Activated CD4-positive, CD25-positive, alpha-beta regulatory T cell treated with anti-CD3 and anti-CD28 coated beads, Interleukin-2, amount 50 U/mL, for 72 hours (primary cell): Measurements from ENCODE around the gene ANAPC2.

ENCODE experiments used
- DNase-seq: peaks from one replicate; pipeline ENCODE4 v3.0.0; 2021

ANAPC2 gene, protein sequence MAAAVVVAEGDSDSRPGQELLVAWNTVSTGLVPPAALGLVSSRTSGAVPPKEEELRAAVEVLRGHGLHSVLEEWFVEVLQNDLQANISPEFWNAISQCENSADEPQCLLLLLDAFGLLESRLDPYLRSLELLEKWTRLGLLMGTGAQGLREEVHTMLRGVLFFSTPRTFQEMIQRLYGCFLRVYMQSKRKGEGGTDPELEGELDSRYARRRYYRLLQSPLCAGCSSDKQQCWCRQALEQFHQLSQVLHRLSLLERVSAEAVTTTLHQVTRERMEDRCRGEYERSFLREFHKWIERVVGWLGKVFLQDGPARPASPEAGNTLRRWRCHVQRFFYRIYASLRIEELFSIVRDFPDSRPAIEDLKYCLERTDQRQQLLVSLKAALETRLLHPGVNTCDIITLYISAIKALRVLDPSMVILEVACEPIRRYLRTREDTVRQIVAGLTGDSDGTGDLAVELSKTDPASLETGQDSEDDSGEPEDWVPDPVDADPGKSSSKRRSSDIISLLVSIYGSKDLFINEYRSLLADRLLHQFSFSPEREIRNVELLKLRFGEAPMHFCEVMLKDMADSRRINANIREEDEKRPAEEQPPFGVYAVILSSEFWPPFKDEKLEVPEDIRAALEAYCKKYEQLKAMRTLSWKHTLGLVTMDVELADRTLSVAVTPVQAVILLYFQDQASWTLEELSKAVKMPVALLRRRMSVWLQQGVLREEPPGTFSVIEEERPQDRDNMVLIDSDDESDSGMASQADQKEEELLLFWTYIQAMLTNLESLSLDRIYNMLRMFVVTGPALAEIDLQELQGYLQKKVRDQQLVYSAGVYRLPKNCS

DNA sequence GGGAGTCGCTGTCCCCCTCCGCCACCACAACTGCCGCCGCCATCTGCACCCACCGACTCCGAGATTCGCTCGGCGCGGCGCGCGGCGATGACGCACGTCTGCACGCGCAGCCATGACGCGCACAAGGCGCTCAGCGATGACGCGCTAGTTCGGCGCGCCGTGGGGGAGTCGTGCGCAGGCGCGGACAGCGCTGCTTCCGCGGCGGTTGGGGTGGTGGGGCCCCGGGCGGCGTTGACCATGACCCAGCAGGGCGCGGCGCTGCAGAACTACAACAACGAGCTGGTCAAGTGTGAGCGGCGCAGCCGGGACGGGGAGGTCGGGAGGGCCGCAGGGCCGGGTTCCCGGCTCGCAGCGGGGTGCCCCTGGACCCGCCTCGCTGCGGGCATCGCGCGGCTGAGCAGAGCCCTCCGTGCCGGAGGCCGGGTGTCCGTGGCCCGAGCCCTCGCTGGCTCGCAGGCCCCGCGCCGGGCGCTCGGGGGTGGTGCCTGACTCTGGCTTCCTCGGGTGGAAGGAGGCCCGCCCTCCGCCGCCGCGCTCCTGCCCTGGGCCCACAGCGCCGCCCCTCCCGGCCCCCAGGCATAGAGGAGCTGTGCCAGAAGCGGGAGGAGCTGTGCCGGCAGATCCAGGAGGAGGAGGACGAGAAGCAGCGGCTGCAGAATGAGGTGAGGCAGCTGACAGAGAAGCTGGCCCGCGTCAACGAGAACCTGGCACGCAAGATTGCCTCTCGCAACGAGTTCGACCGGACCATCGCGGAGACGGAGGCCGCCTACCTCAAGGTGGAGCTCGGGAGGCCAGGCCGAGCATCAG is at the start of gene ANAPC2, which contains the start of gene SSNA1:
TSS of gene ANAPC2 (minus strand) at position 71 of the 807 bp plus-strand sequence. CDS start at position 43, 28 bp downstream.
TSS of gene SSNA1 (plus strand) at position 187 of the 807 bp plus-strand sequence. CDS start at position 238, 51 bp downstream.
- DNase-seq, result peak; percentile 96

DNA sequence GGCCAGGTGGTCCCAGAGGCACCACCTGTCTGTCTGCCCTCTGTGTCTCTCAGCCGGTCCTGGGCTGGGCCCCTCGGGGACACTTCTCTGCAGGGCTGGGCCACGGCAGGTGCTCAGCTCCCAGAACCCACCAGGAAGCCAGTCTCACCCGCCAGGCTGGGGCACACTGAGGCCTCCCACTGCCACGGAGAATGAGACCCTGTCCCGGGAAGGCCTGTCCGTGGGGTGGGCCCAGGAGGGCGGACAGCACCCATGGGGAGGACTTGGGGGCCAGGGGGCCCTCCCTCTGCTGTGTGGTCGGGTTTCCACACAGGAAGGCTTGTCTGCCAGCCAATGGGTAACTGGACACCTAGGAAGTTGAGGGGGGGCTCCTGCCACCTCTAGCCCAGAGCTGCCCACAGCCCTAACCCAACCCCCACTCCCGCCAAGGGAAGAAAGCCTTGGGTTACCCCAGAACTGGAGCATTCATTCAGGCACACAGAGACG is 48.6 kb upstream of the ANAPC2 start:
- no peak for DNase-seq

DNA sequence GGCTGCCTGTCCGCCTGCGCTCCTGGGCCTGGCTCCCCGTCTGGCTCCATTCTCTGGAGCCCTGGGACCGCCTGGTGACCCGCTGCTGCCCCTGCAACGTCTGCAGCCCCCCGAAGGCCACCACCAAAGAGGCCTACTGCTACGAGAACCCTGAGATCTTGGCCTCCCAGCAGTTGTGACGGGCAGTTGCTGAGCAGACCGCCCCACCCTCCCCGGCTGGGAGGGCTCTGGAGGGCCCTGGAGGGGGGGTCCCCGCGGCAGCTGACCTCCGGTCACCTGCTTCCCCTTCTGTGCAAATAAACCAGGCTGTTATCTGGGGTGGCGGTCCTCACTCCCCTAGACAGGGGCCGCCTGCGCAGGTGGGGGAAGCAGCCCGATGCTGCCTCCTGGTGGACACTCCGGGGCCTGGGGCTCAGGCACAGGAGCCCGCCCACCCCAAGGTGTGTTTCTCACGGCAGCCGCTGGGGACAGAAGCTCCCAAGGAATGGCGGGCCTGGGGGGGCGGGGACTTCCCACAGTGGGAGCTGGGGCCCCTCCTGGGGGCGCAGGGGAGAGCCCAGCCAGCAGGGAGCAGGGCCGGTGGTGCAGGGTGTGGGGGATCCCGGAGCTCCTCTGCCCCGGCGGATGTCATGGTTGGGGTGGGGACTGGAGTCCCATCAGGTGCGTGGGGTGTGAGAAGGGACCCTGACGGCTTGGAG is 48.0 kb upstream of the ANAPC2 start:
- peak; percentile 91 for DNase-seq

DNA sequence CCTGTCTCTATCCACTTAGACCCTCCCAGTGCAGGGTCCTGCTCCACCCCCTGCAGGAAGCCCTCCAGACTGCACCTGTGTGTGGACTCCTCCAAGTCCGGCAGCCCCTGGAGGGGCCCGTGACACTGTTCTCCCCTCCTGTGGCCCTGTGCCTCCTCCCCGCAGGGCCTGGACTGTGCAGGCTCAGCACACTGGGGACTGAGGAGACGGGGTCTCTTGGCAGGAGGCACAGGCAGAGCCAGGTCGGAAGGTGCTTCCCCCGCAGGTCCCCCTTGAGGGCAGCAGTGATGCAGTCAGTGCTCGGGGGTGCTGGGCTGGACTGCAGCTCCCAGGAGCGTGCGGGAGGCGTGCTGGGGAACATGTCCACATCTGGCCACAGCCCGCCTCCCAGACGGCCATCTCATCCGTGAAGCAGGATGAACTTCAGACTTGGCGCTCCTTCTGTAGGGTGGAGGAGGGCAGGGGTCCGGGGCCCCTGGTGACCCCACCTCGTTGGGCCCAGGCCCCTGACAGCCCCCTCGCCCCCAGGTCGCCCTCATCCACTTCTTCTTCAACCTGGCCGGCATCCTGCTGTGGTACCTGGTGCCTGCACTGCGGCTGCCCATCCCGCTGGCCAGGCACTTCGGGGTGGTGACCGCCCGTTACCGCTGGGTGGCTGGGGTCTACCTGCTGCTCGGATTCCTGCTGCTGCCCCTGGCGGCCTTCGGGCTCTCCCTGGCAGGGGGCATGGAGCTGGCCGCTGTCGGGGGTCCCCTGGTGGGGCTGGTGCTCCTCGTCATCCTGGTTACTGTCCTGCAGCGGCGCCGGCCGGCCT is 47.3 kb upstream of the ANAPC2 start:
- DNase-seq, result no peak

DNA sequence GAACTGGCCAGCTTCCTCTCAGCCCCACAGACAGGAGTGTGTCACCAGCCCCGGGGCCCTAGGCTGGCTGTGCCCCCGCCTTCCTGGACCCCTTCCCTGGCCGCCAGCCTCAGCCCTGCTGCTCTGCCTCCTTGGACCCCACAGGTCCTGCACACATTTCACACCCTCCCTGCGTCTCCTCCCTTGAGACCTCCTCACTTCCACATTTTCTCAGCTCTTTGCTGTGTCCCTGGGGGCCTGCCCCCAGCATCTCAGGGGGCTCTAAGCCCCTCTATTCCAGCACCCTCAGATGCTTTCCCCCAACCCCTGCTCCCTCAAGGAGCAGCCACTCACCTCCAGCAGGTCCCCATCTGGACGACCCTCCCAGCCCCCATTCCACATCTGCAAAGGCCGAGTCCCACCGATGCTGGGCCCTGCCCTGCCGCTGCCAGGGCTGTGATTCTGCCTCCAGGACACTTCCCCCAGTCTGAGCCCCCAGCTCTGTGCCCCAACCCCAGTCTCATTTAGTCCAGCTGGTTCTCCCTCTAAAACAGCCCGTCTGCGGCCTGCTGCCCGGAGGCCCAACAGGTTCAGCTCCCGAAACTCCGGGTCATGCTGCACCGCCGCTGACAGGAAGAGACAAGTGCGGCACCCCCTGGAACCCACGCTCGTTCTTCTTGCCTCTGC is 46.5 kb upstream of the ANAPC2 start:
- DNase-seq, result no peak

DNA sequence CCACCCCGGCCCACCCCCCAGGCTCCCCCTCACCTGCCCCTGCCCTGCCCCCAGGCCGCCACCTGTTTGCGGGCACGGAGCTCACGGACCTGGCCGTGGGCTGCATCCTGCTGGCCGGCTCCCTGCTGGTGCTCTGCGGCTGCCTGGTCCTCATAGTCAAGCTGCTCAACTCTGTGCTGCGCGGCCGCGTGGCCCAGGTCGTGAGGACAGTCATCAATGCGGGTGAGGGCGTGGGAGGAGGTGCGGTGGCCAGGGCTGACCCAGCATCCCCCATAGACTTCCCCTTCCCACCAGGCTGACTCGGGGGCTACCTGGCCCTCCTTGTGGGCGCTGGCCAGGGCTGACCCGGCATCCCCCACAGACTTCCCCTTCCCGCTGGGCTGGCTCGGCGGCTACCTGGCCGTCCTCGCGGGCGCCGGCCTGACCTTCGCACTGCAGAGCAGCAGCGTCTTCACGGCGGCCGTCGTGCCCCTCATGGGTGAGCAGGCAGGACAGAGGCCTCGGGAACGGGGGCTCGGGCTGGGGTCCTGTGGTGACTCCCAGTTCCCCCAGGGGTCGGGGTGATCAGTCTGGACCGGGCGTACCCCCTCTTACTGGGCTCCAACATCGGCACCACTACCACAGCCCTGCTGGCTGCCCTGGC is 45.8 kb upstream of the ANAPC2 start:
- DNase-seq, result no peak

DNA sequence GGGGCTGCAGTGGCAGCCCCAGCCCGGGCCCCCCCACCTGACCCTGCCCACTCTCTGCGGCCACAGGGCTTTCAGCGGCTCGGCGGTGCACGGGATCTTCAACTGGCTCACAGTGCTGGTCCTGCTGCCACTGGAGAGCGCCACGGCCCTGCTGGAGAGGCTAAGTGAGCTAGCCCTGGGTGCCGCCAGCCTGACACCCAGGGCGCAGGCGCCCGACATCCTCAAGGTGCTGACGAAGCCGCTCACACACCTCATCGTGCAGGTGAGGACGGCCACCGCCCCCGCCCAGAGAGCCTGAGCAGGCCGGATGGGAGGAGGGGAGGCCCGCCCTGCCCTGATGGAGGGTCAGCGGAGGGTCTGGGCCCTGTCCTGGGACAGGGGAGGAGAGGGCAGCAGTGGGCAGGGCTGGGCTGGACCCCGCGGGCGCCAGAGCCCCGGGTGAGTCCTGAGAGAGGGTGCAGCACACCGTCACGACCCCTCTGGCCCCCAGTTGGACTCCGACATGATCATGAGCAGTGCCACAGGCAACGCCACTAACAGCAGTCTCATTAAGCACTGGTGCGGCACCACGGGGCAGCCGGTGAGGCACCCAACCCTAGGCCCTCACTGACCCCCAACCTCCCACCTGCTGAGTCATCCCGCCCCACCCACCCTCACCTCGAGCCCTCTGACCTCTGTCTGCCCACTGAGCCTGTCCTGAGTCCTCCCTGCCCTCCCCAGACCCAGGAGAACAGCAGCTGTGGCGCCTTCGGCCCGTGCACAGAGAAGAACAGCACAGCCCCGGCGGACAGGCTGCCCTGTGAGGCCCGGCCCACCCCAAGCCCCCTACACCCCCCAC is 45.0 kb upstream of the ANAPC2 start:
- no peak for DNase-seq

DNA sequence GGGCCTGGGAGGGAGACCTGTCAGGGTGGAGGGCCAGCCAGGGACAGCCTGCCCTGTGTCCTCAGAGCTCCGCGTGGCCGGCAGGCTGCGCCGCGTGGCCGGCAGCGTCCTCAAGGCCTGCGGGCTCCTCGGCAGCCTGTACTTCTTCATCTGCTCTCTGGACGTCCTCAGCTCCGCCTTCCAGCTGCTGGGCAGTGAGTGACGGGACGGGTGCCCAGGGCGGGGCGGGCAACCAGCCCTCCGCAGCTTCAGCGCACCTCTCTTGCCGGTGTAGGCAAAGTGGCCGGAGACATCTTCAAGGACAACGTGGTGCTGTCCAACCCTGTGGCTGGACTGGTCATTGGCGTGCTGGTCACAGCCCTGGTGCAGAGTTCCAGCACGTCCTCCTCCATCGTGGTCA is 44.1 kb upstream of the ANAPC2 start:
- no peak for DNase-seq

DNA sequence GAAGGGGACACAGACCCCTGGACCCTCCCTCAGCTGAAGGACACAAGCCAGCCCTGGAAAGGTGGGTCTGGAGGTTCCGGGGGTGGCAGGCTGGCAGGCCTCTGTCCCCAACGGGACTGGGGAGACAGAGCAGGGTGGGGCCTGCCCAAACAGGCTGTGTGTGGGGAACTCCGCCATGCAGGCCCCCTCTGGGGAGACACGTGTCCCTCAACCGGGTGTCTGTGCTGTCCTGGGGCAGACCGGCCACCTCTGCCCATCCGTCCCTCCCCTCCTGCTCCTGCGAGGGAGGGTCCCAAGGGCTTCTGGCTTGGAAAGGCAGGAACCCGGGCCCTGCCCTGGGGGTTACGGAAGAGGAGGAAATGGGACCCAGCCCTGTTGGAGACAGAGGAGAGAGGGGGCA is 43.7 kb upstream of the ANAPC2 start:
- DNase-seq, result no peak

DNA sequence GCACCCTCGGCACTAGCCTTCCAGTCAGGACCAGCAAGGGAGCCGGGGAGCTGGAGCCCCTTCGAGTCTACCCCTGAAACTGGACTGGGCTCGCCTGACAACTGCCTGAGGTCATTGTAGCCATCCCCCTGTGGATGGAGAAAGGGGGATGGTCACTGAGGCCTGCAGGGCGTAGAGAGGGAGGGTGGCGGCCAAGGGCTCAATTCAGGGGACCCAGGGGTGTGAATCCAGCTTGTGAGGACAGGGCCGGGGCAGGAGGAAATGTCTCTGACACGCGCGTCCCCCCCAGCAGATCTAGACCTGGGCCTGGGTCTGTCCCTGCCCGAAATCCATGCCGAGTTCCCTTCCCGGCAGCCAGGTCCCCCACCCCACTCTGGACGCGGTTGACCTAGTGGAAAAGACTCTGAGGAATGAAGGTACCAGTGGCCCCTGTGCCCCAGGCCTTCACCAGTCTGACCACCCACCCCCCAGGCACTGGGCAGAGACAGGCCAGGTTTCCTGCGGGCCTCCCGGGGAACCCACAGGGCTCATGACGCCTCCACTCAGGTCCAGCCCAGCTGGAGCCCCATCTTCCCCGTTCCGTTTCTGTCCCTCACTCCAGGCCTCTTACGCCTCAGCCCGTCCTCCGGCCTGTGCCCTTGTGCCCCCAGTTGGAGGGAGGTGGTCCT is 43.1 kb upstream of the ANAPC2 start:
- no peak for DNase-seq

DNA sequence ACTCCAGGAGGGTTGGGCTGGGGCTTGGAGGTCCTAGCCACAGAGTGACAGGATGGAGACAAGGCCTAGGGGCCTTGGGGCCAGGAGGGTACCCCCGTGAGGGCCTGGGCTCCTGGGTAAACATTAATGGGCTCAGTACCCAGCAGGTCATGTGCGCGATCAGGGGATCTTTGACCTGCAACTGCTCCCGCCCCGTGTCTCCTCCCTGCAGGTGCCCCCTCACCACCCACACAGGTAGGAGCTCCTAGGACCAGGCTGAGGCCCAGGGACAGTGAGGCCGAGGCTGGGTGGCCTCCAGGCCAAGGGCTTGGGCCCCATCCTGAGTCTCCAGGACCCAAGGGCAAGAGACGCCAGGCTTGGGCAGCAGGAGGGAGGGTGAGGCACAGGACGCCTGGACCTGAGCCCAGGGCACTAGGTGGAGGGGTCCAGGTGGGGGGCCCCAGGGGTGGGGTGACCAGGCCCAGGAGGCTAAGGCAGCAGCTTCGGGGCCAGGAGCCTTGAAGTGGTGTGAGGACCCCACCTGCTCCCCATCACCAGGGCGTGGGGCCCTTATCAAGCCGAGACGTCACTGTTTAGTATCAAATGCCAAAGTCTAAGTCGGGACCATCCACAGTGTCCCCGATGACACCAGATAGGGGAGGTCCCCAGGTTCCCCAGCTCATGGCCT is 42.5 kb upstream of the ANAPC2 start, which contains the start of gene SLC34A3:
TSS of gene SLC34A3 (plus strand) at position 197 of the 667 bp plus-strand sequence. CDS start 802 bp downstream, outside the sequence.
- no peak for DNase-seq

DNA sequence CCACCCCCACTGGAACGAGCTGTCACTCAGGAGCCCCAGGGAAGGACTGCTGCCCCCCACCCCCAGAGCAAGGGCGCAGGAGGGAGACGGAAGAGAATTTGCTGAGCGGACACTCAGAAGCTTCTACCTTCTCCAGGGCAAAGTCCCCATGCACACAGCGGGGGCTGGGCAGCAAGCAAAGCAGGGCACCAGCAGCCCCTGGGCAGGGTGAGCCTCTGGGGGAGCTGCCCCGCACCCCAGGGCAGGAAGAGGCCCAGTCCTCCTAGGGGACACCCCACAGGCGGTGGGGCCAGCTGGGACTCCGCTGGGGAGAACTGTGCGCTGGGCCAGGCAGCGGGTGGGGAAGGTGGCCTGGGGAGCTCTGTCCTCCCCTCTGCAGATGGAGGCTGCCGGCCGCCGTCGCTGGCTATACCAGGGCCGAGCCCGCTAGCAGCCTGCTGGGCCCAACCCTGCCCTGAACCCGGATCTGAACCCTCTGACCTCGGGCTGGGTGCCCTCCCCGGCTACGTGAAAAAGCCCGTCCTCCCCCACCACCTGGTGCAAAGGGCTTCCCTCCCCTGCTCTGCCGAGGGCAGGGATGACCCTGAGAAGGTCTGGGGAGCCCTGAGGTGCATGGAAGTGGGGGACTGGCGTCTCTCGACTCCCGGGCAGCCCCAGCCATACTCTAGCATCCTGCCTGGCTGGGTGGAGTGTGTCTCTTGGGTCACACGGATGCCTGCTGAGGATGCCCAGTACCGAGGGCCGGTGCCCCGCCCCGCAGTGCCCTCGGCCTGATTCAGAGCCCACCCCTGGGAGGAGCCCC is 41.7 kb upstream of the ANAPC2 start:
- no peak for DNase-seq

DNA sequence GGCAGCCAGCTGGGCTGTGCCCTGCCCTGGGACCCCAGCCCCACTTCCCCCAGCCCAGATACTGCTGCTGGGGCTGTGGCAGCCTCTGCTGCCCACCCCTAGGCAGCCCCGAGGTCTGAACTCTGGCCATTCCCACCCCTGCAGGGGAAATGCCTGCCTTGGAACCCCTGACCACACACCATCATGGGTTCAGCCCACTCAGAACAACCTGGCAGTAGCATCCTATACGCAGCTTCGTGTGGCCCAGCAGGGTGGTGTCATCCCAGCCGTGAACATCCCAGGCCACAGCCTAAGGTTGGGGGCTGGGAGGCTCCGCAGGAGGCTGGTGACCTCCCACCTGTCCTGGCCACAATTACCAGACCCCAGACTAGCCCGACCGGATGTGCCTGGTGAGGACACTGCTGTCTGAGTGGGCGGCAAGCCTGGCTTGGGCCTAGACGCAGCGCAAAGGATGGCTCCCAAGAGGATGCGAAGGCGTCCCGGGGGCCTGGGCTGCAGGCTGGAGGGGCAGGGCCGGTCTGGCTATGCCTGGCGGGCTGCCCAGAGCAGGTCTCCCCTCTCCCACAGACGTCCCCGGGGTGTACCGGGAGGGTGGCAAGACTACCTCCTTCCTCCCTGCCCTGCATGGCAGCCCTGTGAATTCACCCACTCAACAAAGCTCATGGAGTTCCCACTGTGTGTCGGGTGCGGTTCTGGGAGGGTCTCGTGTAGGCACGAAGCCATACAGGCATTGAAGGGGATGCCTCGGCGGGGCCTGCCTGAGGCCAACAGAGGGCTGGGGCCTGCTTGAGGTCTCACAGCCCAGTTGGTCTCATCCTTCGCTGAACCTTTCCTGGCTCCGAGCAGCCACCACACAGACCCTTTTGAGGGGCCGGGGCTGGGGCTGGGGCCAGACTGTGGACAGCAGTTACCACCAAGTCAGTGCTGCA is 40.9 kb upstream of the ANAPC2 start:
- no peak for DNase-seq

DNA sequence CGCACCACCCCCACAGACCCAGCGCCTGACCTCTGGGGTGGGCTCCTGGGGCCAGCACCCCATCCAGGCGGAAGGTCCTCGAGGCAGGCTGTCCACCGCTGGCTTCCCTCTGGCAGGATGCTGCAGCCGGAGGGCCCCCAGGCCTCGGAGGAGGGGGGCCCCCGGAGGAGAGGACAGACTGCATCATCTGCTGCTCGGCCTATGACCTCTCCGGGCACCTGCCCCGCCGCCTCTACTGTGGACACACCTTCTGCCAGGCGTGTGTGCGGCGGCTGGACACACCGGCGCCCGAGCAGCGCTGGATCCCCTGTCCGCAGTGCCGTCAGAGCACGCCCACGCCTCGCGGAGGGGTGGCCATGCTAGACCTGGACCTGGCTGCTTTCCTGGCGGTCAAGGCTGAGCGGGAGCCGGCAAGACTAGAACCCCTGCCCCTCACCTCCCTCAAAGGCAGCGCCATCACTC is 40.2 kb upstream of the ANAPC2 start:
- DNase-seq, result no peak

DNA sequence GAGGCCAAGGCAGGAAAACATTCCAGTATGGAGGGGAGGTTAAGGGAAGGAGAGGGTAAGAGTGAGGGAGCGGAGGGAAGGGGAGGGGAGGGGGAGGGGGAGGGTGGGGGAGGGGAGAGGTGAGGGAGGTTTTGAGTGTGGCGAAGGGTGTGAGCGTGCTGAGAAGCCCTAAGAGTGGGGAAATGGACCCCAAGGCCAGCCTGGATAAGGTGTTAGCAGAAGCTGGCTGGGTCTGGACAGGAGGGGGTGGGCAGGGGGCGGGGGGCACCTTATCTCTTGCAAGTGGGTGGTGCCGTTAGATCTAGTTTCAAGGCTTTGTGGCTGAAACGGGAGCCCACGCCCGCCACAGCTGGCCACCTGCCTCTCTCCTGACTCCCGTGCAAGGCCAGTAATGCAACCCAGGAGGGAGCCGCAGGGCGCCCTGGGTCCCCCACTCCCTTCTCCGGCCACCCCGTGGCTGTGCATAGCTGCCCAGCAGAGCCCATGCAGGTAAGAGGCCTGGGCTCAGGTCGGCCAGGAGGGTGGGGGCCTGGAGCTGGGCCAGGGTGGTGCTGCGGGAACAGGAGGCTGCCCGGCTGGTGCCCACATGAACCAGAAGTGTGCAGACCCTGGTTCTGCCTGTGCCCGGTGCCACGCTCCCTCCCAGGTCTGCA is 39.6 kb upstream of the ANAPC2 start:
- DNase-seq, result no peak
